HG03280 (cell line): ENCODE measurements around the gene APP.

ENCODE experiments used
- ATAC-seq: cut with Tn5 transposase; IDR thresholded peaks from one replicate; pipeline ENCODE4 v1.9.1; 2021; ENCODE audit warnings: mild to moderate bottlenecking, moderate library complexity; ENCODE audit not compliant: unreplicated experiment

APP gene

DNA sequence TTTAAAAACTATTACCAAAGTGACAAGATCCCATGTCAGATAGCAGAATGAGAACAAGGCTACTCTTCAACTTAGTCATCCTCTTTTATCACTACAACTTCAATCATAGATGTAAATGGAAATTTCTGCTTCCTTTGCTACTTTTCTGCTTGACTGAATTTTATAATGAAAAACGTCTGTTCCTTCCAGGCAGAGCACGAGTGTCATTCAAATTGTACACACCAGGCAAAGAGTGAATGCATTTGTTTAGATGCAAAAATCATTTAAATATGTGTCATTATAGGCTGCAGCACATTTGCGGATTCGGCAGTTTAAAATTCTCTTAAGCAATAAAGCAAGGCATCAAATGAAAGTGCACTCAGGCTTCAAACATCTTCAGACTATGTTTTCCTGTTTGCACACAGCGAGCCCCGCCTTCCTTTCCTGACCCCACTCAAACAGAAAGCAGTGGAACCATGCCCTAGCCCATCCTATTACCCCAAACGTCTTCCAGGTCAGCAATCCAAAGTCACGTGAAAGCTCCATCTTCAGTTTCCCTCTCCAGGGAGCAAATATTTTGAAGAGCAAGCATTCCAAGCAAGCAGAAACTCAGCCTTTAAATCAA lies 99.6 kb downstream of the APP start:
- no peak for ATAC-seq

DNA sequence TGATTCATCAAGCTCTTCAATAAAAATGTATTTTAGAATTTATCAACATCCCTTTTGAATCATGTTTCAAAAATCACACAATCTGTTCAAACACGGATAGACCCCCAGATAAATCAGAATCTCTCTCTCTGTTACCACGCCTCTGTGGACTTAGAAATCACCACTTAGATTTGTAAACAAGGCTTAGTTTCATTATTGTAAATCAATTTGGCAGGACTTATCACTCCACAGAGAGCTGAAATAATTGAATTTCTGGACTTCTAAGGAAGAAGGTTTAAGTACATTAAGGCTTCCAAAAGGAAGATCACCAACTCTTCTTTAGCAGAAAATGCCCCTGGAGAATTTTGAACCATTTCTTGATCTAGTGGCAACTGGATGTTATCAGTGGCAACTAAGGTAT lies 100.4 kb downstream of the APP start:
- ATAC-seq, result no peak

DNA sequence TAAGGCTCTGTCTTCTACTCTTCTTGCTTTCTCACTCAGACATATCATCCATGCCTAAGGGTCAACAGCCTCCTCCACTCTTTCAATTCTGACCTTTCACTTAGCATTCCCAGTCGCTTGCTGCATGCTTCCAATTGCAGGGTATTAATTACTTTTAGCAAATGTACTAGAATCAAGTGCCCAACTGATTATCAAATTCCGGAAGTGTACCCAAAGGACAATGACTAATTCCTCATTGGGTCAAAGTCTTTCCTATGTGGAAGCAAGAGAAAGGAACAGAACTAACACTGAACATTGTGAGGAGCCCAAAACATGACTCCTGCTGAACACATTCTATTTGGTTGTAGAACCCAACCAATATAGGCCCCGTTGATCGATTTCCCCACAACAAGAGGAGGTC lies 101.8 kb downstream of the APP start:
- no peak for ATAC-seq

GRCh38 chr21:26067836-26068594 lies 102.6 kb downstream of the APP start:
- ATAC-seq, result no peak

- no peak for ATAC-seq
These were observed 106.1 kb downstream of the APP start for GRCh38 chr21:26064506-26064905.

GRCh38 chr21:26061437-26061836 lies 109.1 kb downstream of the APP start:
- no peak for ATAC-seq

DNA sequence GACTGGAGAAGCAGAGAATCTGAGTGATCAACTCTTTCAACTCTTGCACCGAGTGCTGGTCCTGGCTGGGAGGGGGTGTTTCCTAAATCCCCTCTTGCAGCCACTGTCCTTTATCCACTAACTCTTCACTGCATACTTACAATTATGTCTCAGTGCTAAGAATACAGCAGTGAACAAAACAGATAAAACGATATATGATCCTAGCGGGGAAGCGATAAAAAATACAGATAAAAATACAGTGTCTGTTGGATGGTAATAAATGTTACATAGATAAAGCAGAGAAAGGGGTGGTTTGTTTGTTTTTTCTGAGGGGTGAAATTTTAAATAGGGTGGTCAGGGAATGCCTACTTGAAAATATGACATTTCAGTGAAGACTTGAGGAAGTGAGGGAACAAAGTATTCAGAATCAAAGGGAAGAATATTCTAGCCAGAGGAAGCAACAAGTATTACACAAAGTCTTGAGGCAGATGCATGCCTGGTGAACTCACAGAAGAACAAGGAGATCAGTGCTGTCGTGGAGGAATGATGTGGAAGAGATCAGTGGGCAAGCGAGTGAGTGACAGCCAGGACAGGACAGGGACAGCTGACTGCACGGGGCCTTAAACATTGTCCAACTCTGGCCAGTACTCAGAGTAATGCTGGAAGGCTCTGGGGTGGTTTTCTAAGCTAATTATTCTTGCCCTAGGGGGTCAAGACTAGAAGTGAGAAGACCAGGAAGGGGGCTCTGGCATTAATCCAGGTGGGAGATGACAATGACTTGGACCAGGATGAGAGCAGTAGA lies 110.0 kb downstream of the APP start:
- ATAC-seq, result no peak

- no peak for ATAC-seq
These were observed 112.9 kb downstream of the APP start for GRCh38 chr21:26057477-26058170.

- ATAC-seq, result no peak
These were observed 114.7 kb downstream of the APP start for GRCh38 chr21:26055841-26056264.

GRCh38 chr21:26055010-26055409 lies 115.6 kb downstream of the APP start:
- ATAC-seq, result no peak

DNA sequence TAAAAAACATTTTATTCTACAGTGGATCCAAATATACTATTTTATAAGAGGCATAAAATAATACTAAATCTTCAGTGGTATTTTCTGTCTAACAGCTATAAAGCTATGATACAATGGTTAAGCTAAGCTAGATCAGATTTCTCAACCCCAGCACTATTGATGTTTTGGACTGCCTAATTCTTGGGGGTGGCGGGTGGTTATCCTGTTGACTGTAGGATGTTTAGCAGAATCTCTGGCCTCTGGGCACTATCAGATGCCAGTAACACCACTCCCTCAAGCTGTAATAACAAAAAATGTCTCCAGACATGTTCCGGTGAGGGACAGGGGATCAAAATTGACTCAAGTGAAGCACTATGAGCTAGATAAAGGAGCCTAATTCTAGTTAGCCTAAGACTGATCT lies 118.5 kb downstream of the APP start:
- ATAC-seq, result no peak

DNA sequence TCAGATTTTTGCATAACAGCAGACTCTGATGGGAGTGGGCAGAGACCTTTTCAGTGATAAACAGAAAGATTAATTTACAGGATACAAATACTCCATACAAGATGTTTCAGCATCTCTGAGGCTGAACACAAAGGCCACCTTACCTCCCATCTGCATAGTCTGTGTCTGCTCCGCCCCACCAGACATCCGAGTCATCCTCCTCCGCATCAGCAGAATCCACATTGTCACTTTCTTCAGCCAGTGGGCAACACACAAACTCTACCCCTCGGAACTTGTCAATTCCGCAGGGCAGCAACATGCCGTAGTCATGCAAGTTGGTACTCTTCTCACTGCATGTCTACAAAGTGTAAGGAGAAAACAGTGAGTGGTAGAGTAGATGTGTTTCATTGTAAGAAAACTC lies 119.7 kb downstream of the APP start:
- no peak for ATAC-seq

DNA sequence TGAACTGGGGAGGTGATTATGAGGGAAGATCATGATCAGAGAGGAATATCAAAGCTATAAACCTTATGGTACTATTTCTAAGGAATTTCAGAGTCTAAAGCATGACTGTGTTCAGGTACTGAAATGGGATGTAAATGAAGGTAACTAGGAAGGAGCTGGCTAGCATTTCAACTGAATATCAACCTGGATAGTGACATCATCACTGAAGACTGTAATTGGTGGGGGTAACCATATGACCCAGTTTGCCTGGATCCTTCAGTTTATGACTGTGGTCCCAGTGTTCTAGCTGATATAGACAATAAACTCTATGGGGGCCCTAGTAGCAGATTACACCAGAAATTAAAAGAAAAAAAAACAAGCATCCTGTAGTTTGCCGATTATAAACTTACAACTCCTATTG lies 120.8 kb downstream of the APP start:
- ATAC-seq, result no peak

DNA sequence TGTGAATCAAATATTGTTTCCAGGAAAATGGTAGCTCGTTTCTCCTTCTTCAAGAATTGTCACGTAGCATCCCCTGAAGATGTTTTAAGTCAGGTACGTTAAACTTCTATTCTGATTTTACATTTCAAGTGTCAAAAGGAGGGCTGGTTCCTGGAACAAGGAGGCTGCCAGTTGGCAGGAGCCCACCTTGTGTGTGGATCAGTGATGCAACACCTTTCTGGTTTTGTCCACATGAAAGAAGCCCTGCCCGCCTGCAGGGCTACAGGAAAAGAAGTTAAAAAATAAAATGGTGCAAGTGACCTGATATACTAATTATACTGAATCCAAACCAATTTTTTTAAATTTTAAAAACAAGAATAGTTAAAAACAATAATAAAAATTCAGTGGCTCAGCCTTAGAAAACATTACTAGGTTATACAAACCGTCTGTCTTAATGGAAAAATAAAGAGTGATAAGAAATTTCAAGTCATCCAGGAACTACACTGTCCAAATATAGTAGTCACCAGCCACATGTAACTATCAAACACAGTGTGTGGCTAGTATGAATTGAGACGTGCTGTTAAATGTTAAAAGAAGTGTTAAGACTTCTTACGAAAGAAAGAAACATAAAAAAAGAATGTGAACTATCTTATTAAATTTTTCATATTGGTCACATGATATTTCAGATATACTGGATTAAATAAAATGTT lies 123.1 kb downstream of the APP start:
- ATAC-seq, result no peak

DNA sequence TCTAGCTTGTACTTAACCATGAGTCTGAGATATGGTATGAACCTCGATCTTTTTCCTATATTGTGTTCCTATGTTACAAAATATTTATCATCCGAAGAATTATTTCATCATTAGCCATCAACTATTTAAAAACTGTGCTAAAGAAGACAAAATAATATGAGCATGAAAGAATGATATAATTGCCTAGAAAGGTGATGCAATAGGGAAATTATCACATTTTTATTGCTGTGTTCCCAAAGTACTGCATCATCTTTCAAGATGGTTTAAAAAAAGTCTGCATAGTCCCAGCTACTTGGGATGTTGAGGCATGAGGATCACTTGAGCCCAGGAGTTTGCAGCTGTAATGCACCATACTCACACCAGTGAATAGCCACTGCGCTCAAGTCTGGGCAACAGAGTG lies 126.7 kb downstream of the APP start:
- no peak for ATAC-seq

- no peak for ATAC-seq
These were observed 128.2 kb downstream of the APP start for GRCh38 chr21:26042181-26042876.

- no peak for ATAC-seq
These were observed 129.0 kb downstream of the APP start for GRCh38 chr21:26041431-26042180.

- ATAC-seq, result no peak
These were observed 133.7 kb downstream of the APP start for GRCh38 chr21:26036916-26037315.

GRCh38 chr21:26032263-26032662 lies 138.3 kb downstream of the APP start:
- ATAC-seq, result no peak
